Panc1 (cell line): ENCODE measurements around the gene KCNK6. TPM values are rescaled to one million over a fixed set of nuclear protein-coding genes. Genes with fewer than 3 reads are reported as not detected.

Experiments used
- ATAC-seq: fragments of 200-7000 bp; cut with Tn5 transposase; 2 replicates; pipeline ENCODE4 v1.9.1; 2020; ENCODE audit warnings: mild to moderate bottlenecking, moderate library complexity
- BruUV-seq: library from RNA; stranded (reverse); fragments of 400-500 nt; replicated peaks from 2 replicates; lab custom pipeline; 2021; lab: Mats Ljungman, UMichigan
- CTCF ChIA-PET: fragments of 300-600 bp; sonication (Branson Sonifier 250); formaldehyde crosslinking; loops from one replicate; lab custom pipeline; 2022; ENCODE audit warnings: antibody characterized with exemption; lab: Charles Lee
- POLR2A ChIA-PET: fragments of 300-600 bp; sonication (Branson Sonifier 250); formaldehyde crosslinking; loops from one replicate; lab custom pipeline; 2022; ENCODE audit warnings: antibody characterized with exemption; lab: Charles Lee
- DNase-seq: peaks from one replicate; pipeline ENCODE4 v3.0.0-alpha.2; 2010; ENCODE audit warnings: low read depth, low spot score
- H3K27ac ChIP-seq: 2 replicates; pipeline ENCODE4 v1.5.1; 2011; ENCODE audit warnings: mild to moderate bottlenecking, low read length, inconsistent platforms
- H3K27me3 ChIP-seq: fragments of 200-500 bp; sonication (Bioruptor generic); 2 replicates; pipeline ENCODE4 v1.6.0; 2014; ENCODE audit warnings: low read length, inconsistent platforms; ENCODE audit not compliant: control insufficient read depth, insufficient read depth
- H3K36me3 ChIP-seq: fragments of 200-500 bp; sonication (Bioruptor generic); 2 replicates; pipeline ENCODE4 v1.5.1; 2014; ENCODE audit warnings: inconsistent platforms, mild to moderate bottlenecking, low read length, moderate library complexity; ENCODE audit not compliant: control insufficient read depth, insufficient read depth
- H3K4me1 ChIP-seq: 2 replicates; pipeline ENCODE4 v1.5.1; 2011; ENCODE audit warnings: inconsistent platforms, mild to moderate bottlenecking, low read length, moderate library complexity; ENCODE audit not compliant: control insufficient read depth, insufficient read depth
- H3K4me3 ChIP-seq, 2 experiments: 2 replicates each; pipeline ENCODE4 v1.5.1; 2011 to 2012; ENCODE audit warnings: low read depth in 2 of 2, low read length in 2 of 2, mild to moderate bottlenecking in 2 of 2, inconsistent platforms in 1 of 2, moderate library complexity in 1 of 2
- H3K9me3 ChIP-seq: fragments of 200-500 bp; sonication (Bioruptor generic); 2 replicates; pipeline ENCODE4 v1.5.1; 2014; ENCODE audit warnings: low read depth, mild to moderate bottlenecking, inconsistent platforms, low read length, moderate library complexity; ENCODE audit not compliant: control insufficient read depth, insufficient read depth
- POLR2AphosphoS5 ChIP-seq: IDR thresholded peaks from 2 replicates; pipeline ENCODE4 v1.6.1; 2012; ENCODE audit warnings: mild to moderate bottlenecking, low read depth, low read length, moderate library complexity
- SIN3A ChIP-seq: IDR thresholded peaks from 2 replicates; pipeline ENCODE4 v1.6.1; 2012; ENCODE audit warnings: low read depth, mild to moderate bottlenecking, low read length, moderate library complexity, borderline replicate concordance; ENCODE audit not compliant: insufficient read depth
- TCF7L2 ChIP-seq: IDR thresholded peaks from 2 replicates; pipeline ENCODE4 v1.6.1; 2011; ENCODE audit warnings: mild to moderate bottlenecking, low read depth, low read length, inconsistent platforms
- in situ Hi-C: cut with HindIII; loops from 2 replicates; pipeline ENCODE4 v1.10.0; 2016; ENCODE audit warnings: low sequenced_read_pairs, low pct_unique_long_range_greater_than_20kb
- intact Hi-C: fragments of 100-400 bp; cut with micrococcal nuclease; formaldehyde crosslinking; loops from one replicate; pipeline ENCODE4 v1.10.0; 2022; ENCODE audit not compliant: unreplicated experiment
- total RNA-seq: library from RNA; stranded (reverse); gene quantifications from one replicate; pipeline ENCODE4 v1.2.1, GENCODE V29; 2021; ENCODE audit not compliant: unreplicated experiment
- TF ChIP-seq, protein P1 (sequence below): fragments of 450-650 bp; IDR thresholded peaks from 2 replicates; pipeline ENCODE4 v1.5.1; 2017; ENCODE audit warnings: mild to moderate bottlenecking
- TF ChIP-seq, protein P2 (sequence below), 2 experiments: IDR thresholded peaks; 2 replicates each; pipeline ENCODE4 v1.6.1; 2011 to 2012; ENCODE audit warnings: low read depth in 2 of 2, control low read depth in 1 of 2, low read length in 1 of 2, mild to moderate bottlenecking in 1 of 2, moderate library complexity in 1 of 2; ENCODE audit not compliant: insufficient read depth in 1 of 2

The KCNK6 gene
- total RNA-seq, 1 experiment from 2014 or later, result 17.2 TPM

DNA sequence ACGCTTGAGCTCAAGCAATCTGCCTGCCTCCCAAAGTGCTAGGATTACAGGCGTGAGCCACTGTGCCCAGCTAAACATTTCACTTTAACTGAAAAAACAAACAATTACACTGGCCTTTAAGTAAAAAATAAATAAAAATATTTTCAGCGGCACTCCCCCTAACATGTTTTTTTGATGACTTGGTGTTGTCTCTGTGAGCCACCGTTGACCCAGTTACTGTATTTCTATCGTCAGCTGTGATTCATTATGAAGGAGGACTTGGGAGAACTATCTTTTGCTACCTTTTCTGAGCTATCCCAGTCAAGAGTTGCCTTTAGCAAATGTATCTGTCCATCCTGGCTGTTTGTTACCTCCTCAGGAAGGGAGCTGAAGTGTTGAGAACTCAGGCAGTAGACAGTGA, 34.1 kb upstream of the KCNK6 start:
- ATAC-seq, result no peak
- no peaks in the 10 kb centered on the region for H3K9me3 ChIP-seq
- no peaks in the 10 kb centered on the region for H3K27me3 ChIP-seq
- H3K4me1 ChIP-seq, result peaks cover 30% of the 10 kb centered on the region
- TF ChIP-seq TCF7L2, result no peak
- TF ChIP-seq POLR2AphosphoS5, result no peak
- no peak for TF ChIP-seq SIN3A
- no peak for DNase-seq
- H3K4me3 ChIP-seq, result no peak overlapping the region
- POLR2A ChIA-PET, result no interaction called here
- intact Hi-C loops (no loop called here), in situ Hi-C loops (no loop called here)
- peaks cover 6% of the 10 kb centered on the region for H3K36me3 ChIP-seq
- CTCF ChIA-PET, result no interaction called here
- peak overlapping the region; percentile 51 for H3K27ac ChIP-seq
- no TSS peak for BruUV-seq

DNA sequence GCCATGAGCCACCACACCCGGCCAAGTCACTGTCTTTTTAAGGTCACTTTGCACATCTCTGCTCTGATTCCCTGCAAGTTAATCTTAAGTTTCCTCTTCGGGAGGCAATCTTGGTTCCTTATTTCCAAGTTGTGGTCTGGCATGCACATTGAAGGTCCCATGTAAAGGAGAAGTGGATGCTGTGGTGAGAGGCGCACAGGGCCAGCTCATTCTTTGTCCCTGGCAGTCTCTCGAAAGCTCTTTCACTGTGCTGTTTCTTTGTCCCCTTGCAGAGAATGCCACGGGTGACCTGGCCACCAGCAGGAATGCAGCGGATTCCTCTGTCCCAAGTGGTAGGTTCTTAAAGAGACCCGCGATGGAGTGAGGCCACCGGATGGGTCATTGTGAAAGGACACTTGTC, 32.0 kb upstream of the KCNK6 start:
- ChIA-PET POLR2A (no interaction called here), CTCF (no interaction called here)
- DNase-seq, result no peak
- in situ Hi-C loops (no loop called here), intact Hi-C loops (no loop called here)
- BruUV-seq, result no TSS peak
- TF ChIP-seq, protein P1, sequence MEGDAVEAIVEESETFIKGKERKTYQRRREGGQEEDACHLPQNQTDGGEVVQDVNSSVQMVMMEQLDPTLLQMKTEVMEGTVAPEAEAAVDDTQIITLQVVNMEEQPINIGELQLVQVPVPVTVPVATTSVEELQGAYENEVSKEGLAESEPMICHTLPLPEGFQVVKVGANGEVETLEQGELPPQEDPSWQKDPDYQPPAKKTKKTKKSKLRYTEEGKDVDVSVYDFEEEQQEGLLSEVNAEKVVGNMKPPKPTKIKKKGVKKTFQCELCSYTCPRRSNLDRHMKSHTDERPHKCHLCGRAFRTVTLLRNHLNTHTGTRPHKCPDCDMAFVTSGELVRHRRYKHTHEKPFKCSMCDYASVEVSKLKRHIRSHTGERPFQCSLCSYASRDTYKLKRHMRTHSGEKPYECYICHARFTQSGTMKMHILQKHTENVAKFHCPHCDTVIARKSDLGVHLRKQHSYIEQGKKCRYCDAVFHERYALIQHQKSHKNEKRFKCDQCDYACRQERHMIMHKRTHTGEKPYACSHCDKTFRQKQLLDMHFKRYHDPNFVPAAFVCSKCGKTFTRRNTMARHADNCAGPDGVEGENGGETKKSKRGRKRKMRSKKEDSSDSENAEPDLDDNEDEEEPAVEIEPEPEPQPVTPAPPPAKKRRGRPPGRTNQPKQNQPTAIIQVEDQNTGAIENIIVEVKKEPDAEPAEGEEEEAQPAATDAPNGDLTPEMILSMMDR, result no peak
- no peak for TF ChIP-seq POLR2AphosphoS5
- no peak for TF ChIP-seq TCF7L2
- TF ChIP-seq SIN3A, result no peak
- TF ChIP-seq, protein P2, sequence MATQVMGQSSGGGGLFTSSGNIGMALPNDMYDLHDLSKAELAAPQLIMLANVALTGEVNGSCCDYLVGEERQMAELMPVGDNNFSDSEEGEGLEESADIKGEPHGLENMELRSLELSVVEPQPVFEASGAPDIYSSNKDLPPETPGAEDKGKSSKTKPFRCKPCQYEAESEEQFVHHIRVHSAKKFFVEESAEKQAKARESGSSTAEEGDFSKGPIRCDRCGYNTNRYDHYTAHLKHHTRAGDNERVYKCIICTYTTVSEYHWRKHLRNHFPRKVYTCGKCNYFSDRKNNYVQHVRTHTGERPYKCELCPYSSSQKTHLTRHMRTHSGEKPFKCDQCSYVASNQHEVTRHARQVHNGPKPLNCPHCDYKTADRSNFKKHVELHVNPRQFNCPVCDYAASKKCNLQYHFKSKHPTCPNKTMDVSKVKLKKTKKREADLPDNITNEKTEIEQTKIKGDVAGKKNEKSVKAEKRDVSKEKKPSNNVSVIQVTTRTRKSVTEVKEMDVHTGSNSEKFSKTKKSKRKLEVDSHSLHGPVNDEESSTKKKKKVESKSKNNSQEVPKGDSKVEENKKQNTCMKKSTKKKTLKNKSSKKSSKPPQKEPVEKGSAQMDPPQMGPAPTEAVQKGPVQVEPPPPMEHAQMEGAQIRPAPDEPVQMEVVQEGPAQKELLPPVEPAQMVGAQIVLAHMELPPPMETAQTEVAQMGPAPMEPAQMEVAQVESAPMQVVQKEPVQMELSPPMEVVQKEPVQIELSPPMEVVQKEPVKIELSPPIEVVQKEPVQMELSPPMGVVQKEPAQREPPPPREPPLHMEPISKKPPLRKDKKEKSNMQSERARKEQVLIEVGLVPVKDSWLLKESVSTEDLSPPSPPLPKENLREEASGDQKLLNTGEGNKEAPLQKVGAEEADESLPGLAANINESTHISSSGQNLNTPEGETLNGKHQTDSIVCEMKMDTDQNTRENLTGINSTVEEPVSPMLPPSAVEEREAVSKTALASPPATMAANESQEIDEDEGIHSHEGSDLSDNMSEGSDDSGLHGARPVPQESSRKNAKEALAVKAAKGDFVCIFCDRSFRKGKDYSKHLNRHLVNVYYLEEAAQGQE (IDR thresholded peaks at IDR 0.05; ENCODE audit: insufficient read depth in 1 of 2, low read depth in 2 of 2, low read length in 1 of 2), result no peak
- Histone ChIP-seq H3K9me3 (no peaks in the 10 kb centered on the region), H3K27me3 (no peaks in the 10 kb centered on the region), H3K4me3 (no peak overlapping the region), H3K4me1 (peaks cover 30% of the 10 kb centered on the region), H3K27ac (no peak overlapping the region), H3K36me3 (peaks cover 14% of the 10 kb centered on the region)
- ATAC-seq, result no peak

DNA sequence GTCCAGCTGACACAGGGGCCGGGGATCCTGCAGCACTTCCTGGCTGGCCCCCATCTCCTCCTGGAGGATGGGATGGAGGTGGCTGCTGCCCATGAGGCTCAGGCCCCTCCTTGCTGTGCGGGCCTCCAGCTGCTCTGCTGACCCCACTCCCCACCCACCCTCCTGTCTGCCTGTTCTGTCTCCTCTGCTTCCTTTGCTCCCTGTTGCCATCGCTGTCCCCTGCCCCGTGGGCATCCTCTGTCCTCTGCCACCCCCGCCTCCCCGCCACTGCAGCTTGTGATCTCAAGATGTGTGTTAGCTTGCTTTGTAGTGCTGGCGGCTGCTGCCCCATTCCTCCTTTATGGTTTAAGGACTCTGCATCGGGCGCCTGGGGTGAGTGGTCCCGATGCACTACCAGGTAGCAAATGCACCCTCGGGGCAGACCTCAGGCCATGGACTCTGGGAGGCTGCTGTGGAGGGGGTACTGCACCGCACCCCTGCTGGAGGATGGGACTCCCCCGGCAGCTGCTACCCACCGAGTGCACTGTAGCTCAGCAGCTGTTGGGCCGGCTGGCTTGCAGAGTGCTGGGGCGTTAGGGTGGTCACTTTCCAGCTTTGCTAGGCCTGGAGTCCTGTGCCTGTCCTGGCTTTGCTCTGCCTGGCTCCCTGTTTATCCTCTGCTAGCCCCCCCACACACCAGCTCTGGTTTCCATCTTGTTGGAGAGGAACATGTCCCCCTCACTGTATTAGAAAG, 31.4 kb upstream of the KCNK6 start:
- no peaks in the 10 kb centered on the region for H3K27me3 ChIP-seq
- ATAC-seq (no peak), DNase-seq (no peak)
- POLR2A ChIA-PET, result no interaction called here
- in situ Hi-C loops (no loop called here), intact Hi-C loops (no loop called here)
- H3K9me3 ChIP-seq, result no peaks in the 10 kb centered on the region
- H3K4me1 ChIP-seq, result peaks cover 30% of the 10 kb centered on the region
- H3K4me3 ChIP-seq, result no peak overlapping the region
- CTCF ChIA-PET, result no interaction called here
- TF ChIP-seq POLR2AphosphoS5, result no peak
- TF ChIP-seq, protein P2 (IDR thresholded peaks at IDR 0.05; ENCODE audit: insufficient read depth in 1 of 2, low read depth in 2 of 2, low read length in 1 of 2), result no peak
- no peak for TF ChIP-seq TCF7L2
- TF ChIP-seq SIN3A, result no peak
- TF ChIP-seq, protein P1, result no peak
- H3K36me3 ChIP-seq, result peaks cover 15% of the 10 kb centered on the region
- H3K27ac ChIP-seq, result no peak overlapping the region
- no TSS peak for BruUV-seq
